SK-N-MC (cell line): ENCODE measurements around the gene CGNL1.

Experiments used
- EZH2 ChIP-seq: fragments of 200-600 bp; sonication (generic); IDR thresholded peaks from one replicate; pipeline ENCODE4 v1.6.1; 2017; ENCODE audit warnings: antibody characterized with exemption
- FOXP2 ChIP-seq: optimal IDR thresholded peaks from 2 replicates; pipeline ENCODE3; 2011; ENCODE audit warnings: mild to moderate bottlenecking, moderate library complexity; ENCODE audit not compliant: insufficient read depth; ENCODE audit errors: extremely low read length, control extremely low read depth
- POLR2AphosphoS5 ChIP-seq: IDR thresholded peaks from 2 replicates; pipeline ENCODE4 v1.6.1; 2012; ENCODE audit warnings: mild to moderate bottlenecking, low read depth, low read length, borderline replicate concordance

GRCh38 chr15:57554812-57555179 is 178.5 kb downstream of the CGNL1 start:
- TF ChIP-seq EZH2, result no peak
- TF ChIP-seq POLR2AphosphoS5, result no peak
- no peak for TF ChIP-seq FOXP2
